ENCODE data around the gene CACNA1B. TPM values are rescaled to one million over a fixed set of nuclear protein-coding genes. Genes with fewer than 3 reads are reported as not detected.

Gene CACNA1B
- total RNA-seq, 2 donors from 2014 or later, result 0.26 to 0.99 TPM

- no peak overlapping the region for H3K27ac ChIP-seq
- H3K4me3 ChIP-seq, result no peak overlapping the region
- peak in 1 of 4 donors; percentile 3 for DNase-seq
- WGBS, 2 donors, result 75 to 80% methylated on average over 5 of the region's 5 CpGs
- intact Hi-C loops (cut with DNase I), result no loop called here
- no peaks in the 10 kb centered on the region for H3K27me3 ChIP-seq
- H3K9me3 ChIP-seq, result no peaks in the 10 kb centered on the region
- TF ChIP-seq POLR2A (IDR thresholded peaks at IDR 0.05) (no peak), CTCF (IDR thresholded peaks at IDR 0.05) (no peak)
- H3K4me1 ChIP-seq, result no peaks in the 10 kb centered on the region
- H3K36me3 ChIP-seq (replicated peaks in 1 of 2; ENCODE audit: insufficient read depth in 1 of 2, low read depth in 2 of 2), result no peaks in the 10 kb centered on the region
- ATAC-seq, result no peak
Measured at GRCh38 chr9:138076650-138077009, 199.0 kb downstream of the CACNA1B start.

- intact Hi-C loops (cut with DNase I), result no loop called here
- ATAC-seq (no peak), DNase-seq (peak in 1 of 4 donors; percentile 1)
- WGBS, 2 donors, result 72 to 89% methylated on average over 3 to 9 of the region's 9 CpGs
- TF ChIP-seq POLR2A (IDR thresholded peaks at IDR 0.05) (no peak), CTCF (IDR thresholded peaks at IDR 0.05) (no peak)
- H3K27ac ChIP-seq, result no peak overlapping the region
- H3K4me3 ChIP-seq, result no peak overlapping the region
- H3K36me3 ChIP-seq (replicated peaks in 1 of 2; ENCODE audit: insufficient read depth in 1 of 2, low read depth in 2 of 2), result no peaks in the 10 kb centered on the region
- H3K4me1 ChIP-seq, result no peaks in the 10 kb centered on the region
- H3K27me3 ChIP-seq, result no peaks in the 10 kb centered on the region
- no peaks in the 10 kb centered on the region for H3K9me3 ChIP-seq
Measured at GRCh38 chr9:138077126-138077525, 199.5 kb downstream of the CACNA1B start.

- Histone ChIP-seq H3K27me3 (no peaks in the 10 kb centered on the region), H3K9me3 (no peaks in the 10 kb centered on the region), H3K4me1 (no peaks in the 10 kb centered on the region), H3K36me3 (replicated peaks in 1 of 2; ENCODE audit: insufficient read depth in 1 of 2, low read depth in 2 of 2) (no peaks in the 10 kb centered on the region), H3K27ac (no peak overlapping the region), H3K4me3 (no peak overlapping the region)
- intact Hi-C loops (cut with DNase I), result no loop called here
- 75 to 80% methylated on average over 12 to 13 of the region's 13 CpGs for WGBS, 2 donors
- DNase-seq (peak in 1 of 4 donors; percentile 2), ATAC-seq (no peak)
- TF ChIP-seq CTCF (IDR thresholded peaks at IDR 0.05), result no peak
- no peak for TF ChIP-seq POLR2A (IDR thresholded peaks at IDR 0.05)
Measured at GRCh38 chr9:138077898-138078540, 200.4 kb downstream of the CACNA1B start.

- ATAC-seq, result no peak
- no peaks in the 10 kb centered on the region for H3K36me3 ChIP-seq (replicated peaks in 1 of 2; ENCODE audit: insufficient read depth in 1 of 2, low read depth in 2 of 2)
Measured at GRCh38 chr9:138078846-138079245, 201.3 kb downstream of the CACNA1B start.

More at GRCh38 chr9:138078846-138079245, 201.3 kb downstream of the CACNA1B start:
- H3K4me3 ChIP-seq, result no peak overlapping the region
- no peak for DNase-seq
- no peak for TF ChIP-seq POLR2A (IDR thresholded peaks at IDR 0.05)
- TF ChIP-seq CTCF (IDR thresholded peaks at IDR 0.05), result no peak
- no peaks in the 10 kb centered on the region for H3K9me3 ChIP-seq
- 78 to 79% methylated on average over 9 of the region's 9 CpGs for WGBS, 2 donors
- no peaks in the 10 kb centered on the region for H3K4me1 ChIP-seq
- no peaks in the 10 kb centered on the region for H3K27me3 ChIP-seq
- no peak overlapping the region for H3K27ac ChIP-seq
- intact Hi-C loops (cut with DNase I), result no loop called here
